RWPE2 (cell line): ENCODE results near the gene FIG4.
A peak's percentile ranks its signal among the peaks of the same experiment; 100 is the strongest.

ENCODE experiments used
- ATAC-seq: fragments of 200-7000 bp; cut with Tn5 transposase; 3 replicates; pipeline ENCODE4 v1.9.1; 2021; ENCODE audit warnings: low read depth
- DNase-seq: peaks from one replicate; pipeline ENCODE4 v3.0.0-alpha.2; 2020; ENCODE audit warnings: low spot score
- H3K27ac ChIP-seq: fragments of 450-650 bp; 2 replicates; pipeline ENCODE4 v1.5.1; 2017; ENCODE audit warnings: mild to moderate bottlenecking; ENCODE audit not compliant: poor library complexity, severe bottlenecking
- H3K27me3 ChIP-seq: fragments of 250-450 bp; sonication (Bioruptor Pico); 2 replicates; pipeline ENCODE4 v1.5.1; 2021; ENCODE audit warnings: mild to moderate bottlenecking, moderate library complexity; ENCODE audit not compliant: insufficient read depth, poor library complexity, severe bottlenecking
- H3K36me3 ChIP-seq: fragments of 250-450 bp; sonication (Bioruptor Pico); 2 replicates; pipeline ENCODE4 v1.5.1; 2020; ENCODE audit warnings: low read depth, mild to moderate bottlenecking, moderate library complexity
- H3K4me1 ChIP-seq: fragments of 250-450 bp; sonication (Bioruptor Pico); 2 replicates; pipeline ENCODE4 v1.5.1; 2021; ENCODE audit warnings: mild to moderate bottlenecking, moderate library complexity; ENCODE audit not compliant: insufficient read depth, poor library complexity, severe bottlenecking
- H3K4me3 ChIP-seq: fragments of 250-450 bp; sonication (Bioruptor Pico); 2 replicates; pipeline ENCODE4 v1.5.1; 2021; ENCODE audit warnings: mild to moderate bottlenecking, moderate library complexity; ENCODE audit not compliant: severe bottlenecking
- H3K9me3 ChIP-seq: fragments of 250-450 bp; sonication (Bioruptor Pico); 2 replicates; pipeline ENCODE4 v1.5.1; 2021; ENCODE audit warnings: mild to moderate bottlenecking, moderate library complexity; ENCODE audit not compliant: severe bottlenecking
- TF ChIP-seq, protein P1 (sequence below): fragments of 450-650 bp; IDR thresholded peaks from one replicate; pipeline ENCODE4 v1.5.1; 2017; ENCODE audit warnings: mild to moderate bottlenecking, moderate library complexity; ENCODE audit not compliant: poor library complexity, severe bottlenecking

FIG4 gene

DNA sequence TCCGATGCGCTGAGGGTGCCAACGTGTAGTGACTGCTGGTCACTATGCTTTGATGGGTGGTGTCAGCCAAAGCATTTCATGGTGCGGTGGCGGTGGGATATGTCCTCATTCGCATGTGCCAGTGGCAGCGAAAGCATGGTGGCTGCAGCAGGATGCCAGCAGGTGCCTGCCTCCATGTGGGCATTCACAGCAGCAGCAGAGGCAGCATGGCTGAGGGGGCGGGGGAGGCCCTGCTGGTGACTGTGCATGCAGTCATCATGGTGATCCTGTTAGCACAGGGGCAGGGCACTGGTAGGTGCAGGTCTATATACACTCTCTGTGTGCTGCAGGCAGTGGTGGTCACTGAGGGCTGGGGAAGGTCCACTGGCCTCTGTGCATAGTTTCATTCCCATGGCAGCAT is 22.0 kb downstream of the FIG4 start:
- no peaks in the 10 kb centered on the region for H3K4me1 ChIP-seq
- no peaks in the 10 kb centered on the region for H3K36me3 ChIP-seq
- H3K27ac ChIP-seq: no peak overlapping the region
- H3K27me3 ChIP-seq: no peaks in the 10 kb centered on the region
- TF ChIP-seq, protein P1, sequence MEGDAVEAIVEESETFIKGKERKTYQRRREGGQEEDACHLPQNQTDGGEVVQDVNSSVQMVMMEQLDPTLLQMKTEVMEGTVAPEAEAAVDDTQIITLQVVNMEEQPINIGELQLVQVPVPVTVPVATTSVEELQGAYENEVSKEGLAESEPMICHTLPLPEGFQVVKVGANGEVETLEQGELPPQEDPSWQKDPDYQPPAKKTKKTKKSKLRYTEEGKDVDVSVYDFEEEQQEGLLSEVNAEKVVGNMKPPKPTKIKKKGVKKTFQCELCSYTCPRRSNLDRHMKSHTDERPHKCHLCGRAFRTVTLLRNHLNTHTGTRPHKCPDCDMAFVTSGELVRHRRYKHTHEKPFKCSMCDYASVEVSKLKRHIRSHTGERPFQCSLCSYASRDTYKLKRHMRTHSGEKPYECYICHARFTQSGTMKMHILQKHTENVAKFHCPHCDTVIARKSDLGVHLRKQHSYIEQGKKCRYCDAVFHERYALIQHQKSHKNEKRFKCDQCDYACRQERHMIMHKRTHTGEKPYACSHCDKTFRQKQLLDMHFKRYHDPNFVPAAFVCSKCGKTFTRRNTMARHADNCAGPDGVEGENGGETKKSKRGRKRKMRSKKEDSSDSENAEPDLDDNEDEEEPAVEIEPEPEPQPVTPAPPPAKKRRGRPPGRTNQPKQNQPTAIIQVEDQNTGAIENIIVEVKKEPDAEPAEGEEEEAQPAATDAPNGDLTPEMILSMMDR: no peak
- H3K4me3 ChIP-seq: no peak overlapping the region
- no peaks in the 10 kb centered on the region for H3K9me3 ChIP-seq
- no peak for DNase-seq
- ATAC-seq: peak; percentile 44; the same call in 2 of the 3 replicates

DNA sequence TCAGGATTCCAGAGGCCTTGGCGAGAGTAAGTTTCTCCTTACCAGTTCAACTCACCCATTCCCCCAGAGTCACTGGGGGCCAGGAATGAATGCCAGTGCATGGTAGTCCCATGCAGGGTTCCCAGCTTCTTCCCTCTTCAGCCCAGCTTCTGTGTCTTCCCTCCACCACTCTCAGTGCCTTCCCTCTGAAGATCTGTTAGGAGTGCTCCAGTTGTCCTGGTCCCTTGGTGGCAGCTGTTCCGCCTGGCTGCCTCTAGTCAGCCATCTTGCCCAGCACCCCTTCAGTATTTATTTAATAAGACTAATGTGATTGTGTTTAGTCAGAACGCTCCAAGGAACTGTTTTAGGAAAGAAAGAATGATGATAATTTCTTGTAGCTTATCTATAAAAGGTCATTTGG is 23.1 kb downstream of the FIG4 start:
- no peak overlapping the region for H3K27ac ChIP-seq
- no peaks in the 10 kb centered on the region for H3K4me1 ChIP-seq
- no peak for DNase-seq
- TF ChIP-seq, protein P1: no peak
- no peaks in the 10 kb centered on the region for H3K27me3 ChIP-seq
- H3K4me3 ChIP-seq: no peak overlapping the region
- no peaks in the 10 kb centered on the region for H3K9me3 ChIP-seq
- ATAC-seq: no peak
- H3K36me3 ChIP-seq: no peaks in the 10 kb centered on the region

DNA sequence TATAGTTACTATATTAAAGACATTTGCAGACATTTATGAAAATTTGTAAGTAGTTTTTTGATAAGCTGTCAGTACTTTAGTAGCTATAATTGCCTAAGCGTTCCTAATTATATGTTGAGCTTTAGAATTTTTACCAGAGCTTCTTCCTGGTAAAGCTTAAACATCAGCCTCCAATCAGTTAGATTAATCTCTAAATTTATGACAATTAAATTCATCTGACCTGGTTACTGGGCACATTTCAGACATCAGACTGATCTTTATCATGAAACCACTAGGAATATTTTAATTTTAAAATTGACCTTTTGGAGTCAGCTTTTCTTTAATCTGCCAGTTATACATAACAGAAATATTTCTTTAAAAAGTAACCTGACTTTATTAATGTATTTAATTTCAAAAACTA is 23.5 kb downstream of the FIG4 start:
- TF ChIP-seq, protein P1: no peak
- ATAC-seq (no peak), DNase-seq (no peak)
- Histone ChIP-seq H3K9me3 (no peaks in the 10 kb centered on the region), H3K27ac (no peak overlapping the region), H3K4me3 (no peak overlapping the region), H3K36me3 (no peaks in the 10 kb centered on the region), H3K4me1 (no peaks in the 10 kb centered on the region), H3K27me3 (no peaks in the 10 kb centered on the region)

DNA sequence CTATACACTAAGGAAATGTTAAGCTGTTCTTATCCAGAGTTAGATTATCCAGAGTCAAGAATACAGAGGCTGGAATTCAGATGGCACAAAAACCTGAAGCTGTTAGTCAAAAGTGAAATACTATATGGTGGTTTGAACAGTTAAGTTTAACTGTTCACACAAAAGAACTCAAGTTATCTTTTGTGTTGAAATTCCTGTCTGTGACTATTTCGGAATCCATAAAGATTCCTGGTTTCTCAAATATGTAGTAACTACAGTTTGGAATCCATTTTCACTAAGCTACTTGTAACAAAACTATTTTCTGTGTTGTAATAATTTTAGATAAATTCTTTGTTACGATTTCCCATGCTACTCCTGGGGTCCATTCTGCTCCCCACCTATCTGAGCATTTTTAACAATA is 24.5 kb downstream of the FIG4 start:
- no peaks in the 10 kb centered on the region for H3K36me3 ChIP-seq
- H3K4me3 ChIP-seq: no peak overlapping the region
- TF ChIP-seq, protein P1: no peak
- H3K4me1 ChIP-seq: no peaks in the 10 kb centered on the region
- ATAC-seq (no peak), DNase-seq (no peak)
- no peaks in the 10 kb centered on the region for H3K9me3 ChIP-seq
- H3K27me3 ChIP-seq: no peaks in the 10 kb centered on the region
- H3K27ac ChIP-seq: no peak overlapping the region

DNA sequence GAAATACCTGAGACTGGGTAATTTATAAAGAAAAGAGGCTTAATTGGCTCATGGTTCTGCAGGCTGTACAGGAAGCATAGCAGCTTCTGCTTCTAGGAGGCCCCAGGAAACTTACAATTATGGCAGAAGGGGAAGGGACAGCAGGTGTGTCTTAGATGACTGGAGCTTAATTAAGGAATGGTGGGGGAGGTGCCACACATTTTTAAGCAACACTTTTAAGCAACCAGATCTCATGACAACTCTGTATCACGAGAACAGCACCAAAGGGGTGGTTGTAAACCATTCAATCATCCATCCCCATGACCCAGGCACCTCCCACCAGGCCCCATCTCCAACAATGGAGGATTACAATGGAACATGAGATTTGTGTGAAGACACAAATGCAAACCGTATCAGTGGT is 26.9 kb downstream of the FIG4 start:
- Histone ChIP-seq H3K9me3 (no peaks in the 10 kb centered on the region), H3K27ac (no peak overlapping the region), H3K4me1 (no peaks in the 10 kb centered on the region), H3K27me3 (no peaks in the 10 kb centered on the region), H3K36me3 (no peaks in the 10 kb centered on the region), H3K4me3 (no peak overlapping the region)
- TF ChIP-seq, protein P1: no peak
- DNase-seq (no peak), ATAC-seq (no peak)
